GM21528 (cell line): ENCODE measurements around the gene B4GALNT1.
"Not testable (repeated sequence)": the region's sequence is repeated elsewhere in the genome, so short reads cannot be mapped to it uniquely, and the experiment has no call there.

ENCODE experiments used
- ATAC-seq: cut with Tn5 transposase; IDR thresholded peaks from one replicate; pipeline ENCODE4 v1.9.1; 2021; ENCODE audit warnings: mild to moderate bottlenecking, moderate library complexity; ENCODE audit not compliant: unreplicated experiment, low FRiP score

The B4GALNT1 gene

DNA sequence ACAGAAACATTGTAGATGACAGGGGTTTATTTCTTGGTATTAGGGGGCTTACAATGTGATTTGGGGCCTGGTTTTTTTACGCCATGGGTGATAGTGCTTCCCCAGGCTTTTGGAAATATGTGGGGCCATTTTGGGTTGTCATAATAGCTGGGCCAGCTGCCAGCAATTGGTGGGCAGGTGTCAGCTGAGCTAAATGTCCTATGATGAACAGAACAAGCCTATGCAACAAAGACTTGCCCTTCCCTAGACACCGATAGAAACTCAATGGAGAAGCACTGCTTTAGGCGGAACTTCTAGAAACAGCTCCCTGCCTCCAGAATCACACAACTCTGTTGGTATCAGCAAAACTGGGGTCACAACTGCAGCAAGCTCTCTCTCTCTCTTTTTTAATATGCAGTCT is 5.1 kb upstream of the B4GALNT1 start:
- no peak for ATAC-seq

DNA sequence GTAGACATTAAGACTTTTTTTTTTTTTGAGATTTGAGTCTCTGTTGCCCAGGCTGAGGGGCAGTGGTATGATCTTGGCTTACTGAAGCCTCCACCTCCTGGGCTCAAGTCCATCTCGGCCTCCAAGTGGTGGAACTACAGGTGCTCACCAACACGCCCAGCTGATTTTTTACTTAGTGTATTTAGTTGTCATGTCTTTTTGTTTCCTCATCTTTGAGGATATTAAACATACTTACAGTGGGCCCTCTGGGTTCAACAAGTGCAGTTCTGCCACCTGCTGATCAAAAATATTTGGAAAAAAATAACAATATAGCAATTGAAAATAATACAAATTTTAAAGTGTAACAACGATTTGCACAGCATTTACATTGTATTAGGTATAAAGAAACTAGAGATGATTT is 4.4 kb upstream of the B4GALNT1 start:
- ATAC-seq: no peak

DNA sequence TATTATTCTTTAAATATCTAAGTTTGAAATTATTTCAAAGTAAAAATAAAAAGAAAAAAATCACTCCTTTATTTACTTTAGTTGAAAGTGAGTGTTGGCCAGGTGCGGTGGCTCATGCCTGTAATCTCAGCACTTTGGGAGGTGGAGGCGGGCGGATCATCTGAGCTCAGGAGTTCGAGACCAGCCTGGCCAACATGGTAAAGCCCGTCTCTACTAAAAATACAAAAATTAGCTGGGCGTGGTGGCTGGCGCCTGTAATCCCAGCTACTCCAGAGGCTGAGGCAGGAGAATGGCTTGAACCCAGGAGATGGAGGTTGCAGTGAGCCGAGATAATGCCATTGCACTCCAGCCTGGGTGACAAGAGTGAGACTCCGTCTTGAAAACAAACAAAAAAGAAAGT is 3.7 kb upstream of the B4GALNT1 start:
- ATAC-seq: not testable (repeated sequence)

DNA sequence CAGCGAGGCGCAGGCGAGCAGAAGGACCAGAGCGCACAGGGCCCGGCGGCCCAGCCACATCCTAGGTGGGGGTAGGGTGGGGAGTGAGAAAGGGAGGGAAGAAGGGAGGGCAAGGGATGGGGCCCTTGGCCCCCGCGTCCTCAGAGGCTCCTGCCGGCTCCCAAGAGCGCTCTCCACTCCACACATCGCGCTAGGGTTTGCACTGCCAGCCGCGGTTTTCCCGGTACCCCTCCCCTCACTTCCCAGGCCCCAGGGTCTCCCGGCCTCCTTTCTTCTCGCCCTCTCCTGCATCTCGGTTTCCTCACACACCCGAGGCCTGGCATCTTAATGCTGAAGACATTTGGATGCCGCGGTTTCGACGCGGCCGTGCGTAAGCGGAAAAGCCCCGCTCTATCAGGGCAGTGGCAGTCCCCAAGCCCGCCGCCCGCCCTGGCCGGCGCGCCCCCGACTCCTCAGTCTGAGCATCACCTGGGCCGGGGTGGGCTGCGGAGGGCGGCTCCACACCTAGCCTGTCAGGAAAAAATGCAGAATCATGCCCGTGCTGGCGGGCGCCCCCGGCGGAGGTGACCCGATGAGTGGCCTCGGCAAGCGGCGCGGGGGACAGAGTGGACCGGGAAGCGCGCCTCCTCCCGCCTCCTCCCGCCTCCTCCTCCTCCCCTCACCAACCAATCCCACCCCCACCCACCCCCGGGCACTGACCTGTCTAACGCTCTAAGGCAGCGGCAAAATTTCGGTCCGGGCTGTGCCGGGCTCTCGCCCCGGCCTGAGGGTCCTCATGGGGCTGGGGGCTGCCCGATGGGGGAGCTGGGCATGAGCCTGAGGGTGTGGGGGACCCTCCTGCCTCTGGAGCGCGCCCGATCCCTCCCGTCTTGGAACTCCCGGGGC is 686 bp downstream of the B4GALNT1 start:
- ATAC-seq: no peak

DNA sequence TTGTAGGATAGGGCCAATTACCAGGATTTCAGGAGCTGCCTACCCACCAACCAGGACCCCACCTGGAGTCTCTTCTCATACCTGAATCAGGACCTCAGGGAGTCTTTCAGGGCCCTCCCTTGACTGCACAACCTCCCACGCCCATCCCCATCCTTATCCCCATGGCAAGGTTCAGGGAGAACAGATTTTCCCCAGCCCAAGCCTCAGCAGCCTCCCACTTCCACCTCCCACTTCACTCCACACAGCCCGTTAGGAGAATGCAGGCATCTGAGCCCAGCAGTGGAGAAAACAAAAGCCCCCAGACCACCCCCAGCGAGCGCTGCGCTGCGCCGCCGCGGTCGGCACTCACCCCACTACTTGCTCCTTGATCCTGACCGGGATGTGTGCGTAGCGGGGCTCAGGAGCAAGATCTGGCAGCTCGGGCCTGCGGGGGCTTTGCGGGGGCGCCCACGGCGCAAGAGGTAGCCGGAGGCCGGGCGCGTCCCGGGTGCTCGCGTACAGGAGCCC is 1.4 kb downstream of the B4GALNT1 start:
- ATAC-seq: no peak

DNA sequence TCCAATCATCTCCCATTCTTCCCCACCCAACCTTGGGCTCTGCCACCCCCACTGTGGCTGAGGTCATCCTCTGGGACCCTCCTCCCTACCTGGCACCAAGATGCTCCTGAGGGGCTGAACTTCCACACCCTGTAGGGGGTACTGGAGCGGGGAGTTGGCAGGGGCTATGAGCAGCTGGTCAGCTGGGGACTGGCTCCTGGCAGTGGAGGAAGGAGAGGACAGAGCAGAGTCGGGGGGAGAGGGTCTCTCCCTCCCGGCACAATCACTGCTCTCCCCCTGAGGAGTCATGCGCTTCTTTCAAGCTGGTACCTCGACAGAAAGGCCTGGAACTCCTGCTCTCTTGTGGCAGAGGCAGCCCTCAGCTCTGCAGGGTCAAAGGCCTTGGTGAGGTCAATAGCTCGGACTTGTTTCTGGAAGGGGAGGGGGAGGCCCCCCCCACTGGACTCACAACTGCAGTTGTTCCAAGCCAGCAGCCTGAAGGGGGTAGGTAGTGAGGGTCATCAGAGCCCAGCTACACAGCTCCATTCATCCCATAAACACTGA is 2.0 kb downstream of the B4GALNT1 start:
- no peak for ATAC-seq

DNA sequence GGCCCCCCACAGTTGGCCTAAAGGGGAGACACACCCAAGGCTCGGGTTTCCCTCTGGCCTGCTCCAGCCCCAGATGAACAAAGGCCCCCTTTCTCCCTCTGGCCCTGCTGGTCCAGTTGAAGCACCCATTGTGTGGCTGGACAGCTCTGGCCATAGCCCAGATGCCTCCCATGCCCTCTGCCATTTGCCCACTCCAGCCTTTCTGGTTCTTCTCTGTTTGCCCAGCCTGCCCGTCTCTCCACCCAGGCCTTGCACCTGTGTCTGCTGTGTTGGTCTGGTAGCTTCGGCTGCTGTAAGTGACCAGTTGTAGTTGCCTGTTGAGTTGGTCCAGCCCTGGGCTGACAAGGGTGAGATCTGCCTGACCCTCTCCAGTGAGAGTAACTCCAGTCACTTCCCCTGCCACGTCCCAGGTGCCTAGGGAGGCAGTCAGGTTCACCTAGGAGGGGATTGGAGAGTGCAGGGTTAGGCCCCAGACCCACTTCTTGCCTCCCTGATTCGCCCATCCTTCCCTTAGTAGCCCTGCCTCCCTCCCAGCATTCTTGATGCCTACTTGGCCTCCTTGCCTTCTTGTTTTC is 3.0 kb downstream of the B4GALNT1 start:
- ATAC-seq: no peak

DNA sequence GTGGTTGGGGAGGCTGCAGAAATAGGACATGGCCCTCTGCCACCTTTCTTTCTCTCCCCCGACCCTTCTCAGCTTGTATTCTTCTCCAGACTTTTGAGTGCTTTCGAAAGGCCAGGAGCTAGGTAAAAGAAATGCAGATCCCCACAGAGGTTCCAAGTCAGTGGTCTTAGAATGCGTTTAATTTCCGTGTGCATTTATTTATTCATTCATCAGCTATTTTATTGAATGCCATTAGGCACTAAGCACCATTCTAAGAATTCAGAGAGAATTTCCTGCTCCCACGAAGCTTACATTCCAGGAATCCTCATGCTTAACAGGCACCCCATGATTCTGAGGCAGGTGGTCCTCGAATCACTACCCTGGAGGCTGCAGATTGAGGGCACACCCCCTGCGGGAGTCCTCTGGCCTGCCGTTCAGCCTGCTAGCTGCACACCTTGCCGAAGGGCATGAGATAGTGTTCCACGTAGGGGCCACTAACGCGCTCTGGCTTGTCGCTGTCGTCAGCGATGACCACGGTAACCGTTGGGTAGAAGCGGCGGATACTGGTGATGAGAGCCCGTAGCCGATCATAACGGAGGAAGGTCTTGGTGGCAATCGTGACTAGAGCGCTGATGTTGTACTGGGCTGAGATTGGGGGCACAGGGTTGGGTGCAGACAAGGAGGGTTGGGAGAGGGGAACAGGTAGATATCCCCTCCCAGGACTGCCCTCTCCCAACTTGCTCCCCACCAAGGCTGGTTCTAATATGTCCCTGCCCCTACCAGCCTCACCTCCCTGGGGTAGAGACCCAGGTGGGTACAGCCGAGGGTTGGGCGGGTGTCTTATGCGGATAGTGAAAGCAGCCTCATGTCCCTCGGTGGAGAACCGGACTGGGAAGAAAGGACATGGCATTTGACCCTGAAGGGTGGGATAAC is 4.5 kb downstream of the B4GALNT1 start:
- no peak for ATAC-seq

DNA sequence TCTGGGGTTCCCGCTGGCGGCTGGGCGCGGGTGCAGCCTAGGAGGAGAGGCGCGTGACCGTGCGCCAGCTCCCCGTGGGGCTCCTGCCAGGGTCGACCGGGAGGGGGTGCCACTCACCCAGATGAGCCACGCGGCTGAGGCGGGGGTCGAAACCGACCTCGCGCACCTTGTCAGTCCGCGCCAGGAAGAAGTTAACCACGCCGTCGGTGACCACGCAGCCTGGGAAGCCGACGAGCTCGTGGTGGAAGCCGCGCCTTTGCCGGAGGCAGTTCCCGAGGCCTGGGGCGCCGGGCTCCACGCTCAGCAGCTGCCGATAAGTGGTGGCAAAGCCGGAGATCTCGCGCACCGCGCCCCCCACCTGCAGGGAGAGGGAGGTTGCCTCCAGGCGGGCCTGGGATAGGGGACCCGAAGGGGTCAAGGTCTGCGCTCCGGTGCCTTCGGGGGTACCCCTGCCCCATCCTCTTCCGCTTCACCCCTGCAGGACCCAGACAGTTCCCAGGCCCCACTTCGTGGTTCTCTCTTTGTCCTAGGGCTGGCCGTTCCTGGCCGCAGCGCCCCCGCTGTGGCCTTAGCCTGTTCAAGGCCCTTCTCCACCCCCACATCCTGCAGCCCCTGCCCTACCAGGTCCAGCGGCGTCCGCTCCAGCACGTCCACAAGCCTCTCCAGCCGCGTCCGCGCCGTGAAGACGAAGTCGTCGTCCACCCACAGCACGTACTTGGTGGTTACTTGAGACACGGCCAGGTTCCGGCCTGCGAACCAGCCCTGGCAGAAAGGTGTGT is 5.3 kb downstream of the B4GALNT1 start:
- ATAC-seq: no peak

DNA sequence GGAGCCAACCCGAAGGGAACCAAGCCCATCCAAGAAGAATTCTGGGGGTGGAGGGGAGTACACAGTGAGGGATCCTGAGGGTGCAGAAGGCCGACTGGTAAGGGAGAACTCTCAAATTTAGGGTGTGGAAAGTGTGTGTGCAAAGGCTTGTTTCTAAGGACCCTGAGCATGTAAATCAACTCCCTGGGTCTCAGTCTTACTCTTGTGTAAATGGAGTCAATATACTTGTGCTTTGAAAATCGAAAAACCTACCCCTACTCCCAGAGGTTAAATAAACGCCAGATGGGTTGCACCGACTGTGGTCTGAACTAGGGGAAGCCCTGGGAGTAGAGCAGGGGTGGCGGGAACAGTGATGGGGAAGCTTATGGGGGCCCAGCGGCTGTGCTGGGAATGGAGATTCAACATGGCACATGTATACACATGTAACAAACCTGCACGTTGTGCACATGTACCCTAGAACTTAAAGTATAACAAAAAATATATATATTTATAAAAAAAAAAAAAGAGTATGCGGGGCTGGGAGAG is 6.0 kb downstream of the B4GALNT1 start:
- ATAC-seq: no peak

DNA sequence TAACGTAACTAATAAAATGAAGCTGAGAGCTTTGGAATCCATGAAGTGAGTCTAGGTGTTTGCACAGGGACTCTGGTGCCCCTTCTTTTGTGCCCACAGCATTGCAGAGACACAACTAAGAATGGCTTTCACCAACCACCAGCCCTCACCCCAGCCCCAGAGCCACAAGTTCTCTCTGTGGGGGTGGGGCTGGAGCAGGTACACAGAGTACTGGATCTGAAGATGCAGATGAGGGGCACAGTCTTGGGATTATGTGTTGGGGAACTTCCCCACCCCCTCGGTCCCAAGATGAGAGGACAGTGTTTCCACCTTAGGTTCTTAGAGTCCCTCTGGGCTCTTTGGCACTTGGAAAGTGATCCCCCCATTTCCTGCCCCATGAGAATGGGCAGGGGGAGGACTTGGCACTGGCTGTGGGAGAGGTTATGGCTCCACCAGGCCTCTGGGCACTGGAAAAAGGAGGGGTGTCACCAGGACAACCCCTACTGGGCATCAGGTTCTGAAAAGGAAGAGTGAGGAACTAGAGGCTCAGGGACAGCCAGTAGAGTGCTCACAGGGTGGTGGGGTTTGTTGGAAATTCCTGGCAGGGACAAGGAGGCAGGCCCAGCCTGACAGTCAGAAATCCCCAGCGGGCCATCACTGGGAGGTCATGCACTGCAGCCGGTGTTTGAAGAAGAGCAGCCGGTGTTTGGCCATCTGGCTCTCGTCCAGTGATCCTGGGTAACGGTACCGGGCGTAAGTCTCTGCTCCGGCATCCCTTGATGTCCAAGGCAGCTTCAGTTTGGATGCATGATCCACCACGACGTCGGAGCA is 6.7 kb downstream of the B4GALNT1 start:
- ATAC-seq: no peak

DNA sequence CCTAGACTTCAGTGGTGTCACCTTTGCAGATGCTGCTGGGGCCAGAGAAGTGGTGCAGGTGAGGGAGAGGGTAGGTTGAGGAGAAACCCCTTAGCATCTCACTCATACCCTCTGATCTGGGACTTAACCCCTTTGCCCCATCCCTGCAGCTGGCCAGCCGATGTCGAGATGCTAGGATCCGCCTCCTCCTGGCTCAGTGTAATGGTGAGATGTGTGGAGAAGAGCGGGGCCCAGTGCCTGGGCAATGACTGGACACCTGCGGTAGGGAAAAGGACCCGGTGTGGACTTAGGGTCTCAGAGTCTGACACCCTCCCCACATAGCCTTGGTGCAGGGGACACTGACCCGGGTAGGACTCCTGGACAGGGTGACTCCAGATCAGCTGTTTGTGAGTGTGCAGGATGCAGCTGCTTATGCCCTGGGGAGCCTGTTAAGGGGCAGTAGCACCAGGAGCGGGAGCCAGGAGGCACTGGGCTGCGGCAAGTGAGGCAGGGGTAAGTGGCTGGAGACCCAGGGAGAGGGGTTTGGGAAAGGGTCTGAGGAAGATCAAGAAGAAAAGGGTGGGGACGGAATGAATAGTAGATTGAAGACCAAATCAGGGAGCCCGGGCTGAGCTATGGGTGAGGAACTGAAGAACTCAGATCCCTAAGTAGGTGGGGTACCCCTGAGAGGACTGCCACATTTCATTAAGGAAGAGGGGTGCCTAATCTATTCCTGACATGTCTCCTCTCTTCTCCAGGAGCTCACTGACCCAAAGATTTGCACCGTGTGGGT is 7.6 kb downstream of the B4GALNT1 start:
- ATAC-seq: no peak

DNA sequence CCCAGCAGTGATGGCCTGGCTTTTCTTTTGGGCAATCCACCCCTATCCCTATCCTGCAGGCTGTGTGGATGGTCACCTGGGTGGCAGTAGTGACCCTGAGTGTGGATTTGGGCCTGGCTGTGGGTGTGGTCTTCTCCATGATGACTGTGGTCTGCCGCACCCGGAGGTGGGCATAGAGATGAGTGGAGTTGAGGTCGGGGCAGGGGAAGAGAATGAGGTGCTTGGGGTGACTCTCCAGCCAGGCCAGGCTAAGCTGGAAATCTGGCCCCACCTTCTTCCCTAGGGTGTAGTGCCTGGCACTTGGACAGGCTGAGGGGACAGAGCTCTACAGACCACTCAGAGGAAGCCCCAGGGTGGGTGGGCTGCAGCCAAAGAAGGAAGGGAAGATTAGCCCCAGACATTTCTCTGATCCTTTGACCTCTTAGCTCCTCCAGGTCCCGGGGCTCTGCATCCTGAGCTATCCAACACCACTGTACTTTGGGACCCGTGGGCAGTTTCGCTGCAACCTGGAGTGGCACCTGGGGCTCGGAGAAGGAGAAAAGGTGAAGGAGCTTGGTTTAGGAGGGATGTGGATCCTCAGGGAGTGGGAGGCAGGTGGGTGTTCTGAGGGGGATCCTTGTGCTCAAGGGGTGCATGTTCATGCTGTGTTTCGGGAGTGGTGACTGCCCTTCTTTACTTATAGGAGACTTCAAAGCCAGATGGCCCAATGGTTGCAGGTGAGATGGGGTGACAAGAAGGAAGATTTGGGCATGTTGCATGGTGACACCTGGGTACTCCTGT is 8.4 kb downstream of the B4GALNT1 start:
- ATAC-seq: no peak

DNA sequence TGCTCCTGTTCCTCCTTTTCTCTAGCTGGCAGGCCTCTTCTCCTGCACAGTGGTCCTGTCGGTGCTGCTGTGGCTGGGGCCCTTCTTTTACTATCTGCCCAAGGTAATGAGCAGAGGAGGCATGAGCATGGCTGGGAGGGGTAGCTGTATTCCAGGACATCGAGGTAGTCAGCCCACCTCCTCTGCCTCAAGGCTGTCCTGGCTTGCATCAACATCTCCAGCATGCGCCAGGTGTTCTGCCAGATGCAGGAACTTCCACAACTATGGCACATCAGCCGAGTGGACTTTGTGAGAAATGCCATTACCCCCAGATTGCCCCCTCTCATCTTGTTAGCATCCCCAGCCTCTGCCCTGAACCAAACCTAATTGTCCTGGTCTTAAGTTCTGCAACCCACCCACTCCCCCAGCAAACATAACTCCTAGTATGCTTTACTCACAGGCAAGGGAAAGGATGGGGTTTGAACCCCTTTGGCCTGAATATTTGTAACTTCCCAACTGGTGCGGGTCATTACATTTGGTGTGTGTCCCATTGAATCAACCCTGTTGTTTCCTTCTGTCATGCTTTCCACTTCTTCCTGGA is 9.1 kb downstream of the B4GALNT1 start:
- no peak for ATAC-seq

DNA sequence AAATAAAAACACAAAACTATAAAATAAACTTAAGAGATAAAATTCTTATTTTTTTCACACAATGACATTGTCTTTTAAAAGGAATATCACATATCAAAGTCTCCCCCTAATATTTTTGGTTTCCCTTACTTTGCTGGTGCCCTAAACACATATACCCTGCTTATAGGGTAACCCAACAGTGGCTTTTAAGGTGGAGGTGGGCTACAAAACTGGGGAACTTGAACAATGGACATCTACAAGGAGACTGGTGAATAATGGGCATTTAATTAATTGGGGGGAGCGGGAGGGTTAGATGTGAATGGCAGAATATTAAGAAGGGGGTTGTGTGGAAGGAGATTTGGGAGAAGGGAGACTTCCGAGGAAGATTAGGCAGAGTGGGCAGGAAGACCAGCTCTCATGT is 9.6 kb downstream of the B4GALNT1 start:
- ATAC-seq: no peak

DNA sequence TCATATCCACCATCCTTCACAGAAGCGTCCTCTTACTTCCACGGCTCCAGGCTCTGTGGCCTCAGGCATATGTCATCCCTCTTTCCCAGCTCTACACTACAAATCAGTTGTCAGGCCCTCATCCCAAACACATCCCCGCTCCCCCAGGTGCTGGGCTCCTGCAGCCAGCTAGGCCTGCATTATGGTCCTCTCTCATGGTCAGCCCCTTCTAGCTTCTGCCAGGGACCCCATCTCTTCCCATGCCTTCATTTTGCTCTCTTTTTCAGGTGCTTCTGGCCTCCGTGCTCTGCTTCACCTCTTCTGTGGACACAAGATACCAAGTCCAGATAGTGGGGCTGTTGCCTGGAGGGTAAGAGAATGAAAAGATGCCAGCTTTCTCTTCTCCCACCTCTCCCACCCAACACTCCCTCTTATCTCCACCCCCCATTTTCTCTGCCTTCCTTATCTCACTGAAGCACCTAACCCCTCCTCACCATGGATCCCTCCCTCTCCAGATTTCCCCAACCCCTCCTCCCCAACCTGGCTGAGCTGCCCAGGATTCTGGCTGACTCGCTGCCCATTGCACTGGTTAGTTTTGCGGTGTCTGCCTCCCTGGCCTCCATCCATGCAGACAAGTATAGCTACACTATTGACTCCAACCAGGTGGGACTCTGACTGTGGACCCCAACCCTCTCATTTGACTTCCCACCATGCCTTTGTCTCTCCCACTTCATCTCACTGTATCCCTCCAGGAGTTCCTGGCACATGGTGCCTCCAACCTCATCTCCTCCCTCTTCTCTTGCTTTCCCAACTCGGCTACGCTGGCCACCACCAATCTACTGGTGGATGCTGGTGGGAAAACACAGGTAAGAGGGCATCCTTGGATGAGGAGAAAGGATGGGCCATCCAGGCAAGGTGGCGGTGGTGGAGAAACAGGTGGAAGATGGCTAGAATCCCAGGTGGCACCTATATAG is 10.4 kb downstream of the B4GALNT1 start:
- ATAC-seq: no peak
